Mucosa of stomach (tissue), 1 donor: ENCODE measurements around the gene RITA1.
"Not testable (repeated sequence)": the region's sequence is repeated elsewhere in the genome, so short reads cannot be mapped to it uniquely, and the experiment has no call there.

ENCODE experiments used
- H3K27me3 ChIP-seq: one replicate; pipeline ENCODE4 v1.7.0; 2013; ENCODE audit warnings: mild to moderate bottlenecking, low read length; ENCODE audit not compliant: control insufficient read depth, insufficient read depth
- H3K36me3 ChIP-seq: one replicate; pipeline ENCODE4 v1.7.0; 2013; ENCODE audit warnings: low read length; ENCODE audit not compliant: control insufficient read depth, insufficient read depth
- H3K4me1 ChIP-seq: one replicate; pipeline ENCODE4 v1.7.0; 2013; ENCODE audit warnings: mild to moderate bottlenecking, low read length; ENCODE audit not compliant: control insufficient read depth, insufficient read depth
- H3K4me3 ChIP-seq: one replicate; pipeline ENCODE4 v1.7.0; 2013; ENCODE audit warnings: low read length
- H3K9ac ChIP-seq: one replicate; pipeline ENCODE4 v1.7.0; 2013; ENCODE audit warnings: mild to moderate bottlenecking, low read length, moderate library complexity
- H3K9me3 ChIP-seq: one replicate; pipeline ENCODE4 v1.7.0; 2013; ENCODE audit warnings: mild to moderate bottlenecking, low read length, moderate library complexity; ENCODE audit not compliant: control insufficient read depth
- donor health status: Pancreatic carcinoma.

The RITA1 gene

GRCh38 chr12:113201187-113202177, 16.0 kb downstream of the RITA1 start:
- Histone ChIP-seq H3K4me3 (no peak overlapping the region), H3K27me3 (no peaks in the 10 kb centered on the region), H3K9ac (no peak overlapping the region), H3K9me3 (no peaks in the 10 kb centered on the region), H3K4me1 (no peaks in the 10 kb centered on the region), H3K36me3 (no peaks in the 10 kb centered on the region)

DNA sequence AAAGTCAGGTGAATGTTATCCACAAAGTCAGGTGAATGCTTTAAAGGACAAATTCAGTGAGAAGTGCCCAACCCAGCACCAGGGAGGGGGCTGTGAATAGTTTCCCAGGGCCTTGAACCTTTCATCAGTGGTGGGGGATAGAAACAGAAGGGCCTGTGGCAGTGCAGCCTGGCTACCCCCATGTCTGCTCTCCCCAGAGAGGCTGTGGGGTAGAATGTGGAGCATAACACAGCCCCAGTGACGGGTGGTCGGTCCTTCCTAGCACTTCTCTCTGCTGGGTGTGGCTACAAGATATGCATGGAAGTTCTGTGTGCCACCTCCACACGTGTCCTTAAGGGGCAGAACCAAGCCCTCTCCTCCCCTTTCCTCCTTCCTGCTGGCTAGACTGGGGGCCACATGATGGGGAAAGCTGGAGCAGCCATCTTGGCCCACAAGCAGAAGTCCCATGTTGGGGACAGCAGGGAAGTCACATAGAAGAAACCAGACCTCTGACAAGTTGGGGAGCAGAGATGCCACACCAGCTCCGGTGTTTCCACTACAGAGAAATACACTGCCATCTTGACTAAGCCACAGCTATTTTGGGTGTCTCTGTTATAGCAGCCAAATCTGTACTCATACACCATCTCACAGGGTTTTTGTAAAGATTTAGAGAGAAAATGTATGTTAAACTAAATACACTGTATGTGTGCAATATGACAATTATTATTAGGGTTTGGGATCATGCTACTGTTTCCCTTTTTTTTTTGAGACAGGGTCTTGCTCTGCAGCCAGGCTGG, 17.0 kb downstream of the RITA1 start:
- Histone ChIP-seq H3K9ac (no peak overlapping the region), H3K27me3 (no peaks in the 10 kb centered on the region), H3K4me1 (no peaks in the 10 kb centered on the region), H3K4me3 (no peak overlapping the region), H3K9me3 (no peaks in the 10 kb centered on the region), H3K36me3 (no peaks in the 10 kb centered on the region)

- Histone ChIP-seq H3K4me3 (no peak overlapping the region), H3K4me1 (no peaks in the 10 kb centered on the region), H3K9ac (no peak overlapping the region), H3K36me3 (no peaks in the 10 kb centered on the region), H3K9me3 (no peaks in the 10 kb centered on the region), H3K27me3 (no peaks in the 10 kb centered on the region)
Measured at GRCh38 chr12:113203852-113204760, 18.6 kb downstream of the RITA1 start.

DNA sequence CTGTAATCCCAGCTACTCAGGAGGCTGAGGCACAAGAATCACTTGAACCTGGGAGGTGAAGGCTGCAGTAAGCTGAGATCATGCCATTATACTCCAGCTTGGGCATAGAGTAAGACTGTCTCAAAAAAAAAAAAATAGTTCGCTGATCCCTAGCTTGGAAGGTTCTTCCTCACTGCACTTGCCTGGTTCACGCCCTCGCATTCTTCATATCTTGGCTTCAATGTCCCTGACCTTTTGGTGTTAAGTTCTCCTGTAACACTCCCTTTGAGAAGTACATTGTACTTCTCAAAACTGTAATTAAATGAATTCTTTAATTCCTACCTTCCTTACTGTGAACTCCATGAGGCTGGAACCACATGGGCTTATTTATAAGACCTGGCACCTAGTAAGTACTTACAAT, 19.3 kb downstream of the RITA1 start:
- H3K4me3 ChIP-seq = no peak overlapping the region
- H3K9me3 ChIP-seq = no peaks in the 10 kb centered on the region
- H3K36me3 ChIP-seq = no peaks in the 10 kb centered on the region
- no peak overlapping the region for H3K9ac ChIP-seq
- no peaks in the 10 kb centered on the region for H3K27me3 ChIP-seq
- no peaks in the 10 kb centered on the region for H3K4me1 ChIP-seq

- not testable (repeated sequence) for H3K4me3 ChIP-seq, H3K9ac ChIP-seq, H3K27me3 ChIP-seq, H3K9me3 ChIP-seq, H3K4me1 ChIP-seq, H3K36me3 ChIP-seq
Measured at GRCh38 chr12:113206802-113207201, 21.3 kb downstream of the RITA1 start.

DNA sequence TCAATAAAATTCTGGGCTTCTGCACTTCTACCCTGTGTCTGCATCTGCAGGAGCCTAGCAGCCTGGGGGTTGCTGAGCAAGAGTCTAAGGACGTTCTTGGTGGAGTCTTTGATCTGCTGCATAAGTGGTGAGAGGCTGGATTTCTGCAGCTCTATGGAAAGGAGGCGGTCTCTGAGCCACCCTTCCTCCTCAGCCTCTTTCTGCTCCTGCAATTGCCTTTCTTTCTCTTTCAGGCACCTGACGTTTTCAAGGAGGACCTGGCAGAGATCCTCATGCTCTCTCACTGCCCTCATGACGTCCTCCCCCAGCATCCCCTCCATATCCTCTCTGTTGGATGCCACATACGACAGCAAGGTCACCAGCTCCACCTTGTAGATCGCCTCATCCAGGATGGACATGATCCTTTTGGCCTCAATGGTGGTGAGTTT, 22.1 kb downstream of the RITA1 start:
- no peaks in the 10 kb centered on the region for H3K36me3 ChIP-seq
- H3K27me3 ChIP-seq = no peaks in the 10 kb centered on the region
- H3K9ac ChIP-seq = no peak overlapping the region
- H3K4me1 ChIP-seq = no peaks in the 10 kb centered on the region
- H3K9me3 ChIP-seq = no peaks in the 10 kb centered on the region
- no peak overlapping the region for H3K4me3 ChIP-seq

GRCh38 chr12:113208041-113208934, 22.8 kb downstream of the RITA1 start:
- H3K9ac ChIP-seq = no peak overlapping the region
- H3K27me3 ChIP-seq = no peaks in the 10 kb centered on the region
- no peaks in the 10 kb centered on the region for H3K36me3 ChIP-seq
- no peaks in the 10 kb centered on the region for H3K9me3 ChIP-seq
- no peak overlapping the region for H3K4me3 ChIP-seq
- H3K4me1 ChIP-seq = no peaks in the 10 kb centered on the region

GRCh38 chr12:113211160-113211559, 25.6 kb downstream of the RITA1 start:
- H3K27me3 ChIP-seq = no peaks in the 10 kb centered on the region
- H3K9ac ChIP-seq = no peak overlapping the region
- H3K4me1 ChIP-seq = no peaks in the 10 kb centered on the region
- H3K9me3 ChIP-seq = no peaks in the 10 kb centered on the region
- no peaks in the 10 kb centered on the region for H3K36me3 ChIP-seq
- H3K4me3 ChIP-seq = no peak overlapping the region

- Histone ChIP-seq H3K4me1 (no peaks in the 10 kb centered on the region), H3K4me3 (no peak overlapping the region), H3K9me3 (no peaks in the 10 kb centered on the region), H3K27me3 (no peaks in the 10 kb centered on the region), H3K9ac (no peak overlapping the region), H3K36me3 (no peaks in the 10 kb centered on the region)
Measured at GRCh38 chr12:113214895-113215400, 29.4 kb downstream of the RITA1 start.

DNA sequence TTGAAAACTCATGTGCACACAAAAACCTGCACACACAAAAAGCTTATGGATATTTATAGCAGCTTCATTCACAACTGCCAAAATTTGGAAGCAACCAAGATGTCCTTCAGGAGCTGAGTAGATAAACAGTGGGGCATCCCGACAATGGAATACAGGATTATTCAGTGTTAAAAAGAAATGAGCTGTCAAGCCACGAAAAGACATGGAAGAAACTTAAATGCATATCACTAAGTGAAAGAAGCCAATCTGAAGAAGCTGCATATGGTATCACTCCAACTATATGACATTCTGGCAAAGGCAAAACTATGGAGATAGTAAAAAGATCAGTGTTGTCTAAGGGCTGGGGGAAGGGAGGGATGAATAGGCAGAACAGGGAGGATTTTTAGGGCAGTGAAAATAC, 30.5 kb downstream of the RITA1 start:
- H3K9ac ChIP-seq = no peak overlapping the region
- H3K27me3 ChIP-seq = no peaks in the 10 kb centered on the region
- H3K4me3 ChIP-seq = no peak overlapping the region
- H3K36me3 ChIP-seq = no peaks in the 10 kb centered on the region
- H3K9me3 ChIP-seq = no peaks in the 10 kb centered on the region
- H3K4me1 ChIP-seq = peaks cover 4% of the 10 kb centered on the region
